Measurements from ENCODE around the gene ARHGAP12. TPM values are rescaled to one million over a fixed set of nuclear protein-coding genes. Genes with fewer than 3 reads are reported as not detected.

ARHGAP12 gene
- total and polyA plus RNA-seq, 2 donors from 2014 or later = 15.0 to 30.9 TPM

DNA sequence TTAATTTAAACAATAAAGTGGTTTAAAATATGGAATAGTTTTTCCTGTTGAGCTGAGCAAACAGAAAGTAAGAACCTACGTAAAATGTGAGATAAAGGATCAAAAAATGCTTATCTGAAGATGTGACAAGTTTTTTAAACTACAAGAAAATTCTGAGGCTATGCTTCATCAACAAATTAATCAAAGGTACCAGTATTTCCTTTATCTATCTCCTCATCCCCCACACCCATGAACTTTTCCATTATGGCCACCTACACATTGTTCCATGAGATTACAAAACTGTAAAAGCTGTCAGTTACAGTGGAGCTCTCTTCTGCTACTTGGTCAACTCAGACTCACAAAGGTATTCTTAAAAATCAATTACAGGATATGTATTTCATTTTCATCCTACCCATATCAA, 77.4 kb downstream of the ARHGAP12 start:
- H3K36me3 ChIP-seq (ENCODE audit: control insufficient read depth in 2 of 3, insufficient read depth in 3 of 3, low read length in 3 of 3) = peaks cover 0 to 7% (median 0%) of the 10 kb centered on the region in 3 donors
- TF ChIP-seq, protein P1, sequence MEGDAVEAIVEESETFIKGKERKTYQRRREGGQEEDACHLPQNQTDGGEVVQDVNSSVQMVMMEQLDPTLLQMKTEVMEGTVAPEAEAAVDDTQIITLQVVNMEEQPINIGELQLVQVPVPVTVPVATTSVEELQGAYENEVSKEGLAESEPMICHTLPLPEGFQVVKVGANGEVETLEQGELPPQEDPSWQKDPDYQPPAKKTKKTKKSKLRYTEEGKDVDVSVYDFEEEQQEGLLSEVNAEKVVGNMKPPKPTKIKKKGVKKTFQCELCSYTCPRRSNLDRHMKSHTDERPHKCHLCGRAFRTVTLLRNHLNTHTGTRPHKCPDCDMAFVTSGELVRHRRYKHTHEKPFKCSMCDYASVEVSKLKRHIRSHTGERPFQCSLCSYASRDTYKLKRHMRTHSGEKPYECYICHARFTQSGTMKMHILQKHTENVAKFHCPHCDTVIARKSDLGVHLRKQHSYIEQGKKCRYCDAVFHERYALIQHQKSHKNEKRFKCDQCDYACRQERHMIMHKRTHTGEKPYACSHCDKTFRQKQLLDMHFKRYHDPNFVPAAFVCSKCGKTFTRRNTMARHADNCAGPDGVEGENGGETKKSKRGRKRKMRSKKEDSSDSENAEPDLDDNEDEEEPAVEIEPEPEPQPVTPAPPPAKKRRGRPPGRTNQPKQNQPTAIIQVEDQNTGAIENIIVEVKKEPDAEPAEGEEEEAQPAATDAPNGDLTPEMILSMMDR (IDR thresholded peaks at IDR 0.05; ENCODE audit: borderline replicate concordance, extremely low read depth, insufficient read depth) = no peak
- no peak for FAIRE-seq
- H3K27ac ChIP-seq (ENCODE audit: low read depth in 2 of 2, low read length in 2 of 2) = no peak overlapping the region
- no peaks in the 10 kb centered on the region for H3K27me3 ChIP-seq (ENCODE audit: control insufficient read depth, insufficient read depth, low read length)
- H3K4me3 ChIP-seq (ENCODE audit: low read length in 3 of 3) = no peak overlapping the region
- no peaks in the 10 kb centered on the region for H3K9me3 ChIP-seq (ENCODE audit: control insufficient read depth in 2 of 3, insufficient read depth in 1 of 3, low read length in 3 of 3)
- H3K9ac ChIP-seq (ENCODE audit: low read length in 3 of 3) = no peak overlapping the region
- DNase-seq = no peak
- intact Hi-C loops (cut with DNase I) = no loop called here
- no peaks in the 10 kb centered on the region for H3K4me1 ChIP-seq (ENCODE audit: control insufficient read depth in 2 of 3, insufficient read depth in 2 of 3, low read depth in 1 of 3, low read length in 3 of 3)

GRCh38 chr10:31847515-31847914, 81.1 kb downstream of the ARHGAP12 start:
- TF ChIP-seq, protein P1 (IDR thresholded peaks at IDR 0.05; ENCODE audit: borderline replicate concordance, extremely low read depth, insufficient read depth) = no peak
- Histone ChIP-seq H3K27ac (ENCODE audit: low read depth in 2 of 2, low read length in 2 of 2) (no peak overlapping the region), H3K9me3 (ENCODE audit: control insufficient read depth in 2 of 3, insufficient read depth in 1 of 3, low read length in 3 of 3) (no peaks in the 10 kb centered on the region), H3K36me3 (ENCODE audit: control insufficient read depth in 2 of 3, insufficient read depth in 3 of 3, low read length in 3 of 3) (peaks cover 0 to 7% (median 2%) of the 10 kb centered on the region in 3 donors), H3K9ac (ENCODE audit: low read length in 3 of 3) (no peak overlapping the region), H3K4me1 (ENCODE audit: control insufficient read depth in 2 of 3, insufficient read depth in 2 of 3, low read depth in 1 of 3, low read length in 3 of 3) (no peaks in the 10 kb centered on the region), H3K27me3 (ENCODE audit: control insufficient read depth, insufficient read depth, low read length) (no peaks in the 10 kb centered on the region), H3K4me3 (ENCODE audit: low read length in 3 of 3) (no peak overlapping the region)
- intact Hi-C loops (cut with DNase I) = no loop called here
- FAIRE-seq (no peak), DNase-seq (no peak)

DNA sequence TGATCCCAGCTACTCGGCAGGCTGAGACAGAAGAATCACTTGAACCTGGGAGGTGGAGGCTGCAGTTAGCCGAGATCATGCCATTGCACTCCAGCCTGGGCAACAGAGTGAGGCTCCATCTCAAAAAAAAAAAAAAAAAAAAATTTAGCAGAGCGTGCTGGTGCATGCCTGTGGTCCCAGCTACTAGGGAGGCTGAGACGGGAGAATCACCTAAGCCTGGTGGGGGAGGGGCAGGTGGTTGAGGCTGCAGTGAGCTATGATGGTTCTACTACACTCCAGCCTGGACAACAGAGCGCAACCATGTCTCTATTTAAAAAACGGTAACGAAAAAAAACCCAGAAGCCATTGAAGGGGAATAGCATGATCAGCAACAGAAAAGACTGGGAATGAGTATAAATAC, 89.9 kb downstream of the ARHGAP12 start:
- no peak for DNase-seq
- Histone ChIP-seq H3K9me3 (ENCODE audit: control insufficient read depth in 2 of 3, insufficient read depth in 1 of 3, low read length in 3 of 3) (no peaks in the 10 kb centered on the region), H3K36me3 (ENCODE audit: control insufficient read depth in 2 of 3, insufficient read depth in 3 of 3, low read length in 3 of 3) (no peaks in the 10 kb centered on the region), H3K4me3 (ENCODE audit: low read length in 3 of 3) (no peak overlapping the region), H3K4me1 (ENCODE audit: control insufficient read depth in 2 of 3, insufficient read depth in 2 of 3, low read depth in 1 of 3, low read length in 3 of 3) (no peaks in the 10 kb centered on the region), H3K9ac (ENCODE audit: low read length in 3 of 3) (no peak overlapping the region), H3K27me3 (ENCODE audit: control insufficient read depth, insufficient read depth, low read length) (no peaks in the 10 kb centered on the region), H3K27ac (ENCODE audit: low read depth in 2 of 2, low read length in 2 of 2) (no peak overlapping the region)
- TF ChIP-seq, protein P1 (IDR thresholded peaks at IDR 0.05; ENCODE audit: borderline replicate concordance, extremely low read depth, insufficient read depth) = no peak
- no peak for FAIRE-seq
- intact Hi-C loops (cut with DNase I) = no loop called here

DNA sequence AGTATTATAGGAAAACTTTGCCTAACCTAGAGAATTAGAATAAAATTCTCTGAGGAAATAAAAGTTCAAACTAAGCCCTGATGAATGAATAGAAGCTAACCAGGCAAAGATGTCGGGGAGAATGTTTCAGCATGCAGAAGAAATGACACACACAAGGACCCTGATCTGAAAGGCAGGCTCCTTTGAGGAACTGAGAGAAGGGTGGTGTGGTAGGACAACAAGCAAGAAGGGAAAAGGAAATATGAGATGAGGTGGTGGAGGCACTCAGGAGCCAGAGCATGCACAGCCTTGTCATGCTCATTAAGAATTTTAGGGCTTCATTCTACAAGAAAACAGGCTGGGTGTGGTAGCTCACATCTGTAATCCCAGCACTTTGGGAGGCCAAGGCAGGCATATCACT, 90.6 kb downstream of the ARHGAP12 start:
- no peak for FAIRE-seq

More for the DNA sequence above, 90.6 kb downstream of the ARHGAP12 start:
- no peak overlapping the region for H3K9ac ChIP-seq (ENCODE audit: low read length in 3 of 3)
- H3K27ac ChIP-seq (ENCODE audit: low read depth in 2 of 2, low read length in 2 of 2) = no peak overlapping the region
- intact Hi-C loops (cut with DNase I) = no loop called here
- no peaks in the 10 kb centered on the region for H3K4me1 ChIP-seq (ENCODE audit: control insufficient read depth in 2 of 3, insufficient read depth in 2 of 3, low read depth in 1 of 3, low read length in 3 of 3)
- no peaks in the 10 kb centered on the region for H3K27me3 ChIP-seq (ENCODE audit: control insufficient read depth, insufficient read depth, low read length)
- DNase-seq = no peak
- H3K9me3 ChIP-seq (ENCODE audit: control insufficient read depth in 2 of 3, insufficient read depth in 1 of 3, low read length in 3 of 3) = no peaks in the 10 kb centered on the region
- no peak overlapping the region for H3K4me3 ChIP-seq (ENCODE audit: low read length in 3 of 3)
- TF ChIP-seq, protein P1 (IDR thresholded peaks at IDR 0.05; ENCODE audit: borderline replicate concordance, extremely low read depth, insufficient read depth) = no peak
- no peaks in the 10 kb centered on the region for H3K36me3 ChIP-seq (ENCODE audit: control insufficient read depth in 2 of 3, insufficient read depth in 3 of 3, low read length in 3 of 3)

Data from kidney (tissue), 14 donors.